Gastrocnemius medialis (tissue), 4 donors: Measurements from ENCODE around the gene ITPK1.

Experiments
- POLR2A ChIP-seq, 2 donors: fragments of 450-650 bp; IDR thresholded peaks; one replicate each; pipeline ENCODE4 v1.6.1; 2017; ENCODE audit warnings: antibody characterized with exemption in 2 of 2, mild to moderate bottlenecking in 2 of 2, moderate library complexity in 2 of 2
- TF ChIP-seq, protein P1 (sequence below), 5 experiments: fragments of 450-650 bp in 3 of 5; fragments of 200-600 bp in 2 of 5; sonication (generic) in 2 of 5; IDR thresholded peaks in 4 of 5; conservative IDR thresholded peaks in 1 of 5; 1 replicate in 4 of 5; 2 replicates in 1 of 5; pipeline ENCODE4 v1.5.1; 2016 to 2019; ENCODE audit warnings: antibody characterized with exemption in 5 of 5, mild to moderate bottlenecking in 3 of 5, moderate library complexity in 3 of 5

DNA sequence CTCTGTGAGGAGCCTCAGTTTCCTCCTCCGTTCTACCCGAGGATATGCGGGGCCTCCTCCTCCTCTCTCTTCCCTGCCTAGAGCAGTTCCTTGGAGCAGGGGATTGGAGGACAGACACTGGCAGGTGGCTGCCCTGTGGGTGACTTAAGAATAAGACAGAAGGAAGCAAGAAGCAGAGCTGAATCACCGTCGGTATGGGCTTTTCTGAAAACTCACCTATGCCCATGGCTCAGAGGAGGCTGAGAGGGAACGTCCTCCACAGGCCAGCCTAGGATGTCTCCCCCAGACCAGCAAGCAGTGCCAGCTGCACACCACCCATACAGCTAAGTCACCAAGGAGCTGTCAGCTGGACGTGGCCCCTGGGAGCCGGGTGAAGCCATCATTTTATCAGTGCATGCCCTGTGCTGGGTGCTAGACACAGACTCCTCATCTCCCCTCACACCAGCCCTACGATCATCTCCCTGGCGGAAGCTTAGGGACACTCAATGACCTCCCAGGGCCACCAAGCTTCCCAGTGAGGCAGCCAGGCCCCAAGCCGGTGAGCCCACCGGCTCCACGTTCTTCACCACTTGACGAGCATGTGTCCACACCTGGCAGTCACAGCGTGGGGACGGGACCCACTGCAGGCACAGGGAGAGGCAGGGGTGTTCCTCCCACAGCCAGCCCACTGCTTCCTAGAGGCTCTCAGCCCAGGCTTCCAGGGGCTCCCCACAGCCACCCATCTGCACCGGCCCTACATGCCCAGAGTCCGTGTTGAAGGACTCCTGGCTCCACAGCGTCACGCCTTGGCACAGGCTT is 21.4 kb downstream of the ITPK1 start:
- TF ChIP-seq, protein P1, sequence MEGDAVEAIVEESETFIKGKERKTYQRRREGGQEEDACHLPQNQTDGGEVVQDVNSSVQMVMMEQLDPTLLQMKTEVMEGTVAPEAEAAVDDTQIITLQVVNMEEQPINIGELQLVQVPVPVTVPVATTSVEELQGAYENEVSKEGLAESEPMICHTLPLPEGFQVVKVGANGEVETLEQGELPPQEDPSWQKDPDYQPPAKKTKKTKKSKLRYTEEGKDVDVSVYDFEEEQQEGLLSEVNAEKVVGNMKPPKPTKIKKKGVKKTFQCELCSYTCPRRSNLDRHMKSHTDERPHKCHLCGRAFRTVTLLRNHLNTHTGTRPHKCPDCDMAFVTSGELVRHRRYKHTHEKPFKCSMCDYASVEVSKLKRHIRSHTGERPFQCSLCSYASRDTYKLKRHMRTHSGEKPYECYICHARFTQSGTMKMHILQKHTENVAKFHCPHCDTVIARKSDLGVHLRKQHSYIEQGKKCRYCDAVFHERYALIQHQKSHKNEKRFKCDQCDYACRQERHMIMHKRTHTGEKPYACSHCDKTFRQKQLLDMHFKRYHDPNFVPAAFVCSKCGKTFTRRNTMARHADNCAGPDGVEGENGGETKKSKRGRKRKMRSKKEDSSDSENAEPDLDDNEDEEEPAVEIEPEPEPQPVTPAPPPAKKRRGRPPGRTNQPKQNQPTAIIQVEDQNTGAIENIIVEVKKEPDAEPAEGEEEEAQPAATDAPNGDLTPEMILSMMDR (IDR thresholded peaks at IDR 0.05 in 4 of 5, conservative IDR thresholded peaks at IDR 0.05 in 1 of 5): no peak
- no peak for TF ChIP-seq POLR2A (IDR thresholded peaks at IDR 0.05)
